Adrenal gland (tissue), 5 donors: Measurements from ENCODE around the gene SAP30BP.

Experiments used
- POLR2A ChIP-seq, 2 donors: fragments of 450-650 bp; IDR thresholded peaks; one replicate each; pipeline ENCODE4 v1.6.1; 2017; ENCODE audit warnings: antibody characterized with exemption in 2 of 2, mild to moderate bottlenecking in 2 of 2, moderate library complexity in 1 of 2
- TF ChIP-seq, protein P1 (sequence below), 6 experiments: fragments of 450-650 bp in 4 of 6; fragments of 200-600 bp in 2 of 6; sonication (generic) in 1 of 6; IDR thresholded peaks; 1 replicate in 5 of 6; 2 replicates in 1 of 6; pipeline versions ENCODE4 v1.5.1 to v1.8.0; 2016 to 2021; ENCODE audit warnings: antibody characterized with exemption in 6 of 6, mild to moderate bottlenecking in 2 of 6, moderate library complexity in 1 of 6
- donor health status: DM: no; HTN: no; CAD: no.

DNA sequence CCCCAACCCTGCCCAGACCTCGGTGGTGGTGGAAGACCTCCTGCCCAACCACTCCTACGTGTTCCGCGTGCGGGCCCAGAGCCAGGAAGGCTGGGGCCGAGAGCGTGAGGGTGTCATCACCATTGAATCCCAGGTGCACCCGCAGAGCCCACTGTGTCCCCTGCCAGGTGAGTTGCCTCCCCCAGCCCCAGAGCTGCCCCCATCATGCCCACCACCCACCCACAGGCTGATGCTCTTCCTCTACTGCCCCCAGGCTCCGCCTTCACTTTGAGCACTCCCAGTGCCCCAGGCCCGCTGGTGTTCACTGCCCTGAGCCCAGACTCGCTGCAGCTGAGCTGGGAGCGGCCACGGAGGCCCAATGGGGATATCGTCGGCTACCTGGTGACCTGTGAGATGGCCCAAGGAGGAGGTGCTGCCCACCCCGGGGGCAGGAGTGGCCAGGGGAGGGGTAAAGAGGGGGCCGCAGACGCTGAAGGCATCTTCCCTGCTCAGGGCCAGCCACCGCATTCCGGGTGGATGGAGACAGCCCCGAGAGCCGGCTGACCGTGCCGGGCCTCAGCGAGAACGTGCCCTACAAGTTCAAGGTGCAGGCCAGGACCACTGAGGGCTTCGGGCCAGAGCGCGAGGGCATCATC lies 89.4 kb downstream of the SAP30BP start:
- TF ChIP-seq, protein P1, sequence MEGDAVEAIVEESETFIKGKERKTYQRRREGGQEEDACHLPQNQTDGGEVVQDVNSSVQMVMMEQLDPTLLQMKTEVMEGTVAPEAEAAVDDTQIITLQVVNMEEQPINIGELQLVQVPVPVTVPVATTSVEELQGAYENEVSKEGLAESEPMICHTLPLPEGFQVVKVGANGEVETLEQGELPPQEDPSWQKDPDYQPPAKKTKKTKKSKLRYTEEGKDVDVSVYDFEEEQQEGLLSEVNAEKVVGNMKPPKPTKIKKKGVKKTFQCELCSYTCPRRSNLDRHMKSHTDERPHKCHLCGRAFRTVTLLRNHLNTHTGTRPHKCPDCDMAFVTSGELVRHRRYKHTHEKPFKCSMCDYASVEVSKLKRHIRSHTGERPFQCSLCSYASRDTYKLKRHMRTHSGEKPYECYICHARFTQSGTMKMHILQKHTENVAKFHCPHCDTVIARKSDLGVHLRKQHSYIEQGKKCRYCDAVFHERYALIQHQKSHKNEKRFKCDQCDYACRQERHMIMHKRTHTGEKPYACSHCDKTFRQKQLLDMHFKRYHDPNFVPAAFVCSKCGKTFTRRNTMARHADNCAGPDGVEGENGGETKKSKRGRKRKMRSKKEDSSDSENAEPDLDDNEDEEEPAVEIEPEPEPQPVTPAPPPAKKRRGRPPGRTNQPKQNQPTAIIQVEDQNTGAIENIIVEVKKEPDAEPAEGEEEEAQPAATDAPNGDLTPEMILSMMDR (IDR thresholded peaks at IDR 0.05), result no peak
- TF ChIP-seq POLR2A (IDR thresholded peaks at IDR 0.05), result no peak
